Measurements from ENCODE around the gene PCSK1N. TPM values are rescaled to one million over a fixed set of nuclear protein-coding genes. Genes with fewer than 3 reads are reported as not detected.

PCSK1N gene
- total and polyA plus RNA-seq, 2 of the 13 experiments (the other 11 are each of a cell fraction or from before 2014, with no cell fraction given): 4.5 to 14.0 TPM

- TF ChIP-seq, protein P1, sequence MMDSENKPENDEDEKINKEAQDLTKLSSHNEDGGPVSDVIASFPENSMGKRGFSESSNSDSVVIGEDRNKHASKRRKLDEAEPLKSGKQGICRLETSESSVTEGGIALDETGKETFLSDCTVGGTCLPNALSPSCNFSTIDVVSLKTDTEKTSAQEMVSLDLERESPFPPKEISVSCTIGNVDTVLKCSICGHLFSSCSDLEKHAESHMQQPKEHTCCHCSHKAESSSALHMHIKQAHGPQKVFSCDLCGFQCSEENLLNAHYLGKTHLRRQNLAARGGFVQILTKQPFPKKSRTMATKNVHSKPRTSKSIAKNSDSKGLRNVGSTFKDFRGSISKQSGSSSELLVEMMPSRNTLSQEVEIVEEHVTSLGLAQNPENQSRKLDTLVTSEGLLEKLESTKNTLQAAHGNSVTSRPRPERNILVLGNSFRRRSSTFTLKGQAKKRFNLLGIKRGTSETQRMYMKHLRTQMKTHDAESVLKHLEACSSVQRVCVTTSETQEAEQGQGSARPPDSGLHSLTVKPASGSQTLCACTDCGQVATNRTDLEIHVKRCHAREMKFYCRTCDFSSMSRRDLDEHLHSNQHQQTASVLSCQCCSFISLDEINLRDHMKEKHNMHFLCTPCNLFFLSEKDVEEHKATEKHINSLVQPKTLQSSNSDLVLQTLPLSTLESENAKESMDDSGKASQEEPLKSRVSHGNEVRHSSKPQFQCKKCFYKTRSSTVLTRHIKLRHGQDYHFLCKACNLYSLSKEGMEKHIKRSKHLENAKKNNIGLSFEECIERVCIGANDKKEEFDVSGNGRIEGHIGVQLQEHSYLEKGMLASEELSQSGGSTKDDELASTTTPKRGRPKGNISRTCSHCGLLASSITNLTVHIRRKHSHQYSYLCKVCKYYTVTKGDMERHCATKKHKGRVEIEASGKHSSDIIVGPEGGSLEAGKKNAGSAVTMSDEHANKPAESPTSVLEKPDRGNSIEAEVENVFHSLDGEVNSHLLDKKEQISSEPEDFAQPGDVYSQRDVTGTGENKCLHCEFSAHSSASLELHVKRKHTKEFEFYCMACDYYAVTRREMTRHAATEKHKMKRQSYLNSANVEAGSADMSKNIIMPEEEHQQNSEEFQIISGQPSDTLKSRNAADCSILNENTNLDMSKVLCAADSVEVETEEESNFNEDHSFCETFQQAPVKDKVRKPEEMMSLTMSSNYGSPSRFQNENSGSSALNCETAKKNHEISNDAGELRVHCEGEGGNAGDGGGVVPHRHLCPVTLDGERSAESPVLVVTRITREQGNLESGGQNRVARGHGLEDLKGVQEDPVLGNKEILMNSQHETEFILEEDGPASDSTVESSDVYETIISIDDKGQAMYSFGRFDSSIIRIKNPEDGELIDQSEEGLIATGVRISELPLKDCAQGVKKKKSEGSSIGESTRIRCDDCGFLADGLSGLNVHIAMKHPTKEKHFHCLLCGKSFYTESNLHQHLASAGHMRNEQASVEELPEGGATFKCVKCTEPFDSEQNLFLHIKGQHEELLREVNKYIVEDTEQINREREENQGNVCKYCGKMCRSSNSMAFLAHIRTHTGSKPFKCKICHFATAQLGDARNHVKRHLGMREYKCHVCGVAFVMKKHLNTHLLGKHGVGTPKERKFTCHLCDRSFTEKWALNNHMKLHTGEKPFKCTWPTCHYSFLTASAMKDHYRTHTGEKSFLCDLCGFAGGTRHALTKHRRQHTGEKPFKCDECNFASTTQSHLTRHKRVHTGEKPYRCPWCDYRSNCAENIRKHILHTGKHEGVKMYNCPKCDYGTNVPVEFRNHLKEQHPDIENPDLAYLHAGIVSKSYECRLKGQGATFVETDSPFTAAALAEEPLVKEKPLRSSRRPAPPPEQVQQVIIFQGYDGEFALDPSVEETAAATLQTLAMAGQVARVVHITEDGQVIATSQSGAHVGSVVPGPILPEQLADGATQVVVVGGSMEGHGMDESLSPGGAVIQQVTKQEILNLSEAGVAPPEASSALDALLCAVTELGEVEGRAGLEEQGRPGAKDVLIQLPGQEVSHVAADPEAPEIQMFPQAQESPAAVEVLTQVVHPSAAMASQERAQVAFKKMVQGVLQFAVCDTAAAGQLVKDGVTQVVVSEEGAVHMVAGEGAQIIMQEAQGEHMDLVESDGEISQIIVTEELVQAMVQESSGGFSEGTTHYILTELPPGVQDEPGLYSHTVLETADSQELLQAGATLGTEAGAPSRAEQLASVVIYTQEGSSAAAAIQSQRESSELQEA (CRISPR knock-in tag; IDR thresholded peaks at IDR 0.05; ENCODE audit: not compliant biosample characterization): no peak
- TF ChIP-seq MEF2D (CRISPR knock-in tag; IDR thresholded peaks at IDR 0.05) (no peak), GMEB1 (CRISPR knock-in tag; IDR thresholded peaks at IDR 0.05; ENCODE audit: borderline replicate concordance) (peak; percentile 98), E2F2 (CRISPR knock-in tag; IDR thresholded peaks at IDR 0.05; ENCODE audit: borderline replicate concordance) (no peak), GTF3A (CRISPR knock-in tag; conservative IDR thresholded peaks at IDR 0.05) (no peak), TBL1XR1 (IDR thresholded peaks at IDR 0.05; ENCODE audit: borderline replicate concordance, low read length, partially characterized antibody) (no peak), GABPB1 (CRISPR knock-in tag; IDR thresholded peaks at IDR 0.05) (peak; percentile 79), ZNF558 (CRISPR knock-in tag; IDR thresholded peaks at IDR 0.05; ENCODE audit: borderline replicate concordance) (no peak), ARNT (IDR thresholded peaks at IDR 0.05) (no peak), MIER2 (CRISPR knock-in tag; IDR thresholded peaks at IDR 0.05) (no peak), ZIK1 (CRISPR knock-in tag; IDR thresholded peaks at IDR 0.05; ENCODE audit: borderline replicate concordance, low read depth) (no peak), ZNF7 (CRISPR knock-in tag; IDR thresholded peaks at IDR 0.05) (no peak), BRCA1 (CRISPR knock-in tag; IDR thresholded peaks at IDR 0.05) (no peak), GZF1 (CRISPR knock-in tag; IDR thresholded peaks at IDR 0.05) (no peak), LCORL (IDR thresholded peaks at IDR 0.05) (no peak), LCORL (CRISPR knock-in tag; IDR thresholded peaks at IDR 0.05) (no peak), REPIN1 (CRISPR knock-in tag; IDR thresholded peaks at IDR 0.05; ENCODE audit: borderline replicate concordance, low read depth) (no peak), ARNTL (CRISPR knock-in tag; IDR thresholded peaks at IDR 0.05) (peak; percentile 14; the same call in 1 of the 2 replicates)
- TF ChIP-seq, protein P2, sequence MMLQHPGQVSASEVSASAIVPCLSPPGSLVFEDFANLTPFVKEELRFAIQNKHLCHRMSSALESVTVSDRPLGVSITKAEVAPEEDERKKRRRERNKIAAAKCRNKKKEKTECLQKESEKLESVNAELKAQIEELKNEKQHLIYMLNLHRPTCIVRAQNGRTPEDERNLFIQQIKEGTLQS (CRISPR knock-in tag; IDR thresholded peaks at IDR 0.05): no peak
These were observed 33.9 kb downstream of the PCSK1N start, which contains the start of gene HDAC6 (continued) for GRCh38 chrX:48801280-48802088.
